Calu3 (cell line): Measurements from ENCODE around the gene PRKCZ. TPM values are rescaled to one million over a fixed set of nuclear protein-coding genes. Genes with fewer than 3 reads are reported as not detected.

Experiments
- BruUV-seq: library from RNA; stranded (reverse); fragments of 400-500 nt; replicated peaks from 2 replicates; lab custom pipeline; 2021; lab: Mats Ljungman, UMichigan
- CTCF ChIA-PET: fragments of 300-600 bp; sonication (Branson Sonifier 250); formaldehyde crosslinking; loops from one replicate; lab custom pipeline; 2022; ENCODE audit warnings: antibody characterized with exemption; lab: Charles Lee
- DNase-seq: peaks from one replicate; pipeline ENCODE4 v3.0.0; 2022
- H3K27ac Mint-ChIP-seq: one replicate; pipeline ENCODE4 v1.8.0; 2022; ENCODE audit warnings: mixed read lengths; ENCODE audit not compliant: unreplicated experiment
- H3K27me3 Mint-ChIP-seq: one replicate; pipeline ENCODE4 v1.8.0; 2022; ENCODE audit warnings: mixed read lengths; ENCODE audit not compliant: unreplicated experiment
- H3K36me3 Mint-ChIP-seq: one replicate; pipeline ENCODE4 v1.8.0; 2022; ENCODE audit warnings: mild to moderate bottlenecking, moderate library complexity, mixed read lengths; ENCODE audit not compliant: insufficient read depth, unreplicated experiment
- H3K4me1 Mint-ChIP-seq: one replicate; pipeline ENCODE4 v1.8.0; 2022; ENCODE audit warnings: mild to moderate bottlenecking, low read depth, mixed read lengths; ENCODE audit not compliant: unreplicated experiment
- H3K4me3 Mint-ChIP-seq: one replicate; pipeline ENCODE4 v1.8.0; 2022; ENCODE audit warnings: mild to moderate bottlenecking, low read depth, moderate library complexity, mixed read lengths; ENCODE audit not compliant: unreplicated experiment
- H3K9me3 Mint-ChIP-seq: one replicate; pipeline ENCODE4 v1.8.0; 2022; ENCODE audit warnings: low read depth, mixed read lengths; ENCODE audit not compliant: unreplicated experiment
- intact Hi-C: fragments of 100-400 bp; cut with micrococcal nuclease; formaldehyde crosslinking; loops from one replicate; pipeline ENCODE4 v1.10.0; 2022; ENCODE audit not compliant: unreplicated experiment
- total RNA-seq: library from RNA; stranded (reverse); gene quantifications from 2 replicates; pipeline ENCODE4 v1.2.3, GENCODE V29; 2022
- TF ChIP-seq, protein P1 (sequence below): fragments of 200-600 bp; IDR thresholded peaks from one replicate; pipeline ENCODE4 v1.8.0; 2022; ENCODE audit warnings: antibody characterized with exemption; ENCODE audit not compliant: unreplicated experiment

PRKCZ gene
- total RNA-seq, 1 experiment from 2014 or later, result 26.0 TPM

GRCh38 chr1:2074396-2074795, 24.2 kb downstream of the PRKCZ start:
- Mint-ChIP-seq H3K36me3 (peaks cover 20% of the 10 kb centered on the region), H3K4me1 (no peaks in the 10 kb centered on the region), H3K27me3 (no peaks in the 10 kb centered on the region), H3K4me3 (no peak overlapping the region), H3K9me3 (peaks cover 12% of the 10 kb centered on the region), H3K27ac (no peak overlapping the region)
- TF ChIP-seq, protein P1, sequence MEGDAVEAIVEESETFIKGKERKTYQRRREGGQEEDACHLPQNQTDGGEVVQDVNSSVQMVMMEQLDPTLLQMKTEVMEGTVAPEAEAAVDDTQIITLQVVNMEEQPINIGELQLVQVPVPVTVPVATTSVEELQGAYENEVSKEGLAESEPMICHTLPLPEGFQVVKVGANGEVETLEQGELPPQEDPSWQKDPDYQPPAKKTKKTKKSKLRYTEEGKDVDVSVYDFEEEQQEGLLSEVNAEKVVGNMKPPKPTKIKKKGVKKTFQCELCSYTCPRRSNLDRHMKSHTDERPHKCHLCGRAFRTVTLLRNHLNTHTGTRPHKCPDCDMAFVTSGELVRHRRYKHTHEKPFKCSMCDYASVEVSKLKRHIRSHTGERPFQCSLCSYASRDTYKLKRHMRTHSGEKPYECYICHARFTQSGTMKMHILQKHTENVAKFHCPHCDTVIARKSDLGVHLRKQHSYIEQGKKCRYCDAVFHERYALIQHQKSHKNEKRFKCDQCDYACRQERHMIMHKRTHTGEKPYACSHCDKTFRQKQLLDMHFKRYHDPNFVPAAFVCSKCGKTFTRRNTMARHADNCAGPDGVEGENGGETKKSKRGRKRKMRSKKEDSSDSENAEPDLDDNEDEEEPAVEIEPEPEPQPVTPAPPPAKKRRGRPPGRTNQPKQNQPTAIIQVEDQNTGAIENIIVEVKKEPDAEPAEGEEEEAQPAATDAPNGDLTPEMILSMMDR, result no peak
- no peak for DNase-seq
- BruUV-seq, result no TSS peak
- intact Hi-C loops, result no loop called here
- CTCF ChIA-PET, result no interaction called here

DNA sequence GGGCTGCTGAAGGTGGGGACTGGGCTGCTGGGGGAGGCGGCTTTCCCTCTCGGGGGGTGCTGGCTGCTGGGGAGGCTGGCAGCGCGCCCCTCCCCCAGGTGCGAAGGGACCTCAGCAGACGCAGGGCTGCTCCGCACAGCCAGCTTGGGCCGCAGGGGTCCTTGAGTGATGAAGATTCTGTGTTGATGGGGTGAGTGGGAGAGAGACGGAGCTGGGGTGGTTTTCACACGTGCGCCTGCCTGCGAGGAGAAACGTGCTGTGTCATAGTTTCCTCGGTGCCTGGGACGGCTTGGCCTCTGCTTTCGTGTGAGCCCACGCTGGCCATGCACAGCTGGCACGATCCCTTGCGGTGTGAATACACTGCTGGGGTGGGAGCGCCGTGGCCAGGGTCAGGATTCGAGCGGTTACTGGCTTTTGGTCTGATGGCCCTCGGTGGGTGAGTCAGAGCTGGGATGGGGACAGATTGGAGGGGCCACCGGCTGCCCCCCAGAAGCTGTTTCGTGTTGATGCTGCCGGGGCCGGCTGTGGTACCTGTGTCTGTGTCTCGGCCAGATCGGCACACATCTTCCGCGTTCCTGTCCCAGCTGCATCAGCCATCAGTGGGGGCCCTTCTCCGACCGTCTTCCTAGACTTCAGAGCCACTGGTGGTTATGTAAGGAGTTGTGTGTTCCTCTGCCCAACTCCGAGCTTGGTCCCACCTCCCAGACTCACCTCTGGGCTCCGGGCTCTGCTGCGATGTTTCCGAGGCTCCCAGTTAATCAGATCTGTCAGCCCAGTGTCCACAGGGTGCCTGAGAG, 24.9 kb downstream of the PRKCZ start:
- intact Hi-C loops, result no loop called here
- CTCF ChIA-PET, result no interaction called here
- no peaks in the 10 kb centered on the region for H3K4me1 Mint-ChIP-seq
- no peak overlapping the region for H3K4me3 Mint-ChIP-seq
- peaks cover 12% of the 10 kb centered on the region for H3K9me3 Mint-ChIP-seq
- H3K36me3 Mint-ChIP-seq, result peaks cover 24% of the 10 kb centered on the region
- H3K27ac Mint-ChIP-seq, result no peak overlapping the region
- DNase-seq, result no peak
- BruUV-seq, result no TSS peak
- TF ChIP-seq, protein P1, result no peak
- H3K27me3 Mint-ChIP-seq, result no peaks in the 10 kb centered on the region

DNA sequence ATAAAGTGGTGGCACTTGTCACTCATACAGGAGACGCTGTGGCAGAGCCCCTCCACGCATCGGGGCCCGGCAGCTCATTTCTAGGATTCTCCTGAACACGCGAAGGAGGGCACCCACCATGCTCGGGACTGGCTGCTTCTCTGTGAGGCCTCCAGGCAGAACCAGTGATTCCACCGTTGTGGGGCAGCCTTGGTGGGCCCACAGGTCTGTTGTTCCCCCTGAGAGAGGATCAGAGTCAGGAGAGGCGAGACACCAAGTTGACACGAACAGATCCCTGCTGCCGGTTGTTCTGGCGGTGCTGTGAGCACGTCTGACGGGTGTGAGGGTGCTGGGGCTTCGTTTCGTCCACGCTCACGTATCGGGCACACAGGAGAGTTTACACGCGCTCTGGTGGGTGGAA, 26.6 kb downstream of the PRKCZ start:
- H3K4me3 Mint-ChIP-seq, result no peak overlapping the region
- intact Hi-C loops, result no loop called here
- no TSS peak for BruUV-seq
- peaks cover 12% of the 10 kb centered on the region for H3K9me3 Mint-ChIP-seq
- no peak for DNase-seq
- H3K27me3 Mint-ChIP-seq, result no peaks in the 10 kb centered on the region
- no peak overlapping the region for H3K27ac Mint-ChIP-seq
- CTCF ChIA-PET, result no interaction called here
- H3K4me1 Mint-ChIP-seq, result no peaks in the 10 kb centered on the region
- H3K36me3 Mint-ChIP-seq, result peaks cover 31% of the 10 kb centered on the region
- TF ChIP-seq, protein P1, result no peak

DNA sequence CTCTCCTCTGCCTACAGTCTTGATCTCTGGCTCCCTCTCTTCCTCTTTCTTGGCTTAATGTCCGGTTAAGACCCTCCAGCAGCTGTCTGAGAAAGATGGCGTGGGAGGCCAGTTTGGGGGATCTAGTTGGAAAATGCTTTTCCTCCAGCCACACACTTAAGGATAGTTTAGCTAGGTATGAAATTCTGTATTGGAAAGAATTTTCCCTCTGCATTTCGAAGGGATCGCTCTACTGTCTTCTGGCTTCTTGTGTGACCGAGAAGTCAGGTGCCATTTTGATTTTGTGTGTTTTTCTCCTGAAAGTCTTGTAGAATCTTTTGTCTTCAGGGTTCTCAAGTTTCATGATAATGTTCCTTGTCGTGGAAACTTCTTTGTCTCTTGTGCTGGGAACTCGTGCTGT, 28.0 kb downstream of the PRKCZ start:
- Mint-ChIP-seq H3K4me1 (no peaks in the 10 kb centered on the region), H3K27me3 (no peaks in the 10 kb centered on the region), H3K4me3 (no peak overlapping the region), H3K9me3 (peaks cover 12% of the 10 kb centered on the region), H3K36me3 (peaks cover 31% of the 10 kb centered on the region), H3K27ac (no peak overlapping the region)
- intact Hi-C loops, result no loop called here
- no TSS peak for BruUV-seq
- CTCF ChIA-PET, result no interaction called here
- no peak for DNase-seq
- TF ChIP-seq, protein P1, result no peak
